GM21619 (cell line): ENCODE results near the gene ACOXL.

Experiments
- ATAC-seq: cut with Tn5 transposase; IDR thresholded peaks from one replicate; pipeline ENCODE4 v1.9.1; 2021; ENCODE audit not compliant: unreplicated experiment

Gene ACOXL

DNA sequence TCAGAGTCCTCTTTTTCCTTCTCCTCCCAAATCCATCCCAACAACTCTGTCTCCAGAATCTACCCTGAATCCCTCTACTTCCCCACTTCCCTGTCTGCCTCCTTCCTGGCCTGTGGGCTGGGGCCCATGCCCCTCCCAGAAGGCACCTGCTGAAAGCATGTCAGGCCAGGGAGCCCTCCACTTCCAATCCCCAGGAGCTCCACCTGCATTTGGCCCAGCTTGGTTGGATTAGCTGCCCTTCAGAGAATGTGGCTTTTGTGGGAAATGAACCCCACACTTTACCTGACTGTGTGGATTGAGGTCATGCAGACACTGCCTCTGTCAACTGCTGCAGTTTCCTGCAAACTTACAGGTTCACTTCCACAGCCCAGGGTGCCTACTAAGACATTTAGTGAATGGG lies 58.5 kb downstream of the ACOXL start:
- no peak for ATAC-seq

- ATAC-seq: no peak
Observed at GRCh38 chr2:110791435-110791834, 59.1 kb downstream of the ACOXL start.

DNA sequence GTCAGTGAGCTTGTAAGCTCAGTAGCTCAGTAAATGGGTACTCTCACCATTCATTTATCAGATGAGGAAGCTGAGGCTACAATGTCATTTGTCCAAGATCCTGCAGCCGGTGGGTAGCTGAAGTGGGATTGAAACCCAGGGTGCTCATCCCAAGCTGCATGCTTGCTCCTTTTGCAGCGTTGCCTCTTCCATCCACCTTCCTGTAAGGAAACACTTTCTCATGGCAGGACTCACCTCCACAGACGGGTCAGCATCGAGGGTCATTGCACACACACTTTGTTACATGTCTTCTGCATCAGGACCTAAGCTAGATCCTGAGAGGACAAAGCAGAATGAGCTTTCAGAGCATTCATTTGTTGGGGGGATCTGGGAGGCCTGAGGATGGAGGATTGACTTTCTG lies 60.7 kb downstream of the ACOXL start:
- no peak for ATAC-seq

DNA sequence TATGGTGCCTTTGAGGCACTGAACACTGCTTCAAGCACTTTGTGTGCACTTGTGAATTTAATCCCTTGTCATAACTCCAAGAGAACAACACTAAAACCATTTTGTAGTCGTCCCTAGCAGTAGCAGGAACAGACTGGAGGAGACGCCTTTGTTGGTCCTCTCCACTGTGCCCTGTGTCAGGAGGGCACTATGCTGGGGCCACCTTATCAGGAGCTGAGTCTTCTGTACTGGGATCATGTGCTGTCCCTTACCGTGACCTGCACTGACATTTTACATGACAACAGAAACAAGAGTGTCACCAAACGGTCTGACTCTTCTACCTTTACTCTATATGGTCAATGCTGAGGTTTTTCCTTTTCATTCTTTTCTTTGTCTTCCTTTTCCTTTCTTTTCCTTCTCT lies 62.0 kb downstream of the ACOXL start:
- no peak for ATAC-seq

GRCh38 chr2:110794951-110795350 lies 62.6 kb downstream of the ACOXL start:
- ATAC-seq: no peak

DNA sequence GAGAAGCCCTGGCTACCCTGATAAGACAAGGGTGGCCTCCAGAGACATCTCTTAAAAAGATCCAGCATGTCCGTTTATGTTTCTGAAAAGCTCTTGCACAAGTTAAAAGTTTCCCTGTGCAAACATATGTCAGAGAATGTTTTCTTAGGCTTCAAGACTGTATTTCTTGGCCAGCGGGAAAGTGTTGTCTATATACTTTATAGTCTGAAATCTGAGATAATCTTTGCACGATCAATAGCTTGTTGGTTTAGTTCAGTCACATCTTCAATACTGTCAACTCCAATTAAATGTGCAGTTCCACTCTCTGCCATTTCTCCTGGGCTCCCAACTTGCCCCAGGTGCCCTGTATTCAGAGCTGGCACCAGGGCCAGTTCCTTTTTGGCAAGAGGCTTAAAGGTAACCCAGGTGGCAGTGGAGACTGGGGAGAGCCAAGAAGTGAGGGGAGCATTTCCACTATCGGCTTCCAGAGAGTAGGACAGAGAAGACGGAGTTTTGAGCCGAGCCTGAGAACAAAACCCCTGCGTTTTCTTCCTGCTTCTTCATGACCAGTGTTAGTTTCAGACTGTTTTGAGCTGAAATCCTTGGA lies 64.4 kb downstream of the ACOXL start:
- ATAC-seq: no peak

DNA sequence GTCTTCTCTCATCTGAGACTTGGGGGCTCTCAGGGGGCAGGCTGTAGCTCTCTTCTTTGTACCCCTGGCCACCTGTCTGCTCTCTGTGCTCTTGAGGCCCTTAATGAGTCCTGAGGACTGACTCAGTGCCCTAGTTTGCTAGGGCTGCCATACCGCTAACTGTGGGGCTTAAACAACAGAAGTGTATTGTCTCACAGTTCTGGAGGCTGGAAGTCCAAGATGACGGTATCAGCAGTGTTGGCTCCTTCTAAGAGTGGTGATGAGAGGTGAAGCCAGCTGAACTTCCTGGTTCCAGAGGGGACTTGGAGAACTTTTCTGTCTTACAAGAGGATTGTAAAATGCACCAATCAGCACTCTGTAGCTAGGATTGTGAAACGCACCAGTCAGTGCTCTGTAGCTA lies 67.0 kb downstream of the ACOXL start:
- no peak for ATAC-seq

GRCh38 chr2:110800611-110801402 lies 68.4 kb downstream of the ACOXL start:
- no peak for ATAC-seq

DNA sequence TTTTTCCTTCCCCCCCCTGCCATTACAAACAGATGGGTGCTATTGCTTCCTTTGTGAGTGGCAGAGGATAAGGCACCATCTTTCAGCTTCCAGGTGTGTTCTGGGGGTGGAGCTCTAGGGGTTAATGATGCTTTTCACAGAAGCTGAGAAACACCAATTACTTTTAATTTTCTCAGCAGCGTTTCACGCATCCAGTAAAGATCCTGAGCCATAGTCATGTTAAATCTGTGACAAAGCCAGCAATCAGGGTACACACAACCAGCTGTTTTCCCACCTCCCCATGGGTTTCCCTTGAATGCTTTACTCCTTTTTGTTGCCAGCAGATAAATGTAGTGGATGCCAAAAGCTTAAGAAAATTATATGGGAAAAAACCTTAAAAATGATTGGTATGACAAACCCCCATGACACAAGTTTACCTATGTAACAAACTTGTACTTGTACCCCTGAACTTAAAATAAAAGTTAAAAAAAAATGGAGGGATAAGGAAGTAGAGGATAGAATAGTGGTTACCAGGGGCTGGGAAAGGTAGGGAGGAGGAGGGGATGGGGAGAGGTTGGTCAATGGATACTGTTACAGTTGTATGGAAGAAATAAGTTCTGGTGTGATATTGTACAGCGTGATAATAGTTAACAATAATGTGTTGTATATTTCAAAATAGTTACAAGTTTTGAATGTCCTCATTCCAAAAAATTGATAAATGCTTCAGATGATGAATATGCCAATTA lies 70.0 kb downstream of the ACOXL start:
- no peak for ATAC-seq

DNA sequence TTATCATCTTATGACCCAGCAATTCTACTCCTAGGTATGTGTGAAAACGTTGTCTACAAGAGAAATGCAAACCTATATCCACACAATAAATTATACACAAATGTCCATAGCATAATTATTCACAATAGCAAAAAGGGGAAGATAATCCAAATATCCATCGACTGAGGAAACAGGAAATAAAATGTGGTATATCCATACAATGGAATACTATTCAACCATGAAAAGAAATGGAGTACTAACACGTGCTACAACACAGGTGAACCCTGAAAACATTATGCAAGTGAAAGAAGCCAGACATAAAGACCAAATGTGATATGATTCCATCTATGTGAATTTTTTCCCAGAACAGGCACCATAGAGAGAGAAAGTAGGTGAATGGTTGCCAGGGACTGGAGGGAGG lies 72.1 kb downstream of the ACOXL start:
- no peak for ATAC-seq

DNA sequence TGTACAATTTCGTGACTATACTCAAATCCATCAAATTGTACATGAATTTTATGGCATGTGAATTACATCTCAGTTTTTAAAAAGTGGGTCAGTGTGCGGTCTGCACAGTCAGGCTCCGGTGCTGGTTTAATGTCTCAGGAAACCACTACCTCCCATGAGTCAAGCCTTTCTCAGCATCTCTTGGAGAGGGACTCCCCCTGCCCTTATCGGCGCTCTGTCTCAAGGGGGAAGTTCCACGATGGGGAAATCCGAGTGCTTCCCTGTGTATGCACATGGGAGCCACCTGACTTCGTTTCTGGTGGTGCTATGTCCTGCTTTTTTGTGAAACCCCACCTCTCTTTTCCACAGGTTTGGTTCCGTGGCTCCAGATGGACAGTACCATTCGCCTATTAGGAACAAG lies 72.5 kb downstream of the ACOXL start:
- ATAC-seq: peak; percentile 67

- no peak for ATAC-seq
Observed at GRCh38 chr2:110805894-110806452, 73.6 kb downstream of the ACOXL start.

DNA sequence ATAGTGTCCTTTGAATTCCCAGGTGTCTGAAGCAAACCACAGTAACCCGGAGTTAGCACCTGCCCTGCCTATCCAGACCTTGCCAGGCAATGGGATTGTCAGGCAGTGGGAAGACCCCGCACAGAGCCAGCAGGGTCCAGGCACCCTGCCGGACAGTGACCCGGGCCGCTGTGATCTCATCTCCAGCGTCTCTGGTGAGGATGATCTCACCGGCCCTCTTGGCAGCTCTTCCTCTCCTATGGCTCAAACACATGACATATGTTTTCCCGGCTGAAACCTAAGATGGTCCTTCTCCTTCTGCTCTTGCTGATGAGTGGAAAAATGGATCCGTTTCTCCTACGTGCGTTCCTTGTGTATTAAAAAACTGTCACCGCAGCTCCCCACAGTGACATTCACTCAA lies 75.1 kb downstream of the ACOXL start:
- no peak for ATAC-seq

DNA sequence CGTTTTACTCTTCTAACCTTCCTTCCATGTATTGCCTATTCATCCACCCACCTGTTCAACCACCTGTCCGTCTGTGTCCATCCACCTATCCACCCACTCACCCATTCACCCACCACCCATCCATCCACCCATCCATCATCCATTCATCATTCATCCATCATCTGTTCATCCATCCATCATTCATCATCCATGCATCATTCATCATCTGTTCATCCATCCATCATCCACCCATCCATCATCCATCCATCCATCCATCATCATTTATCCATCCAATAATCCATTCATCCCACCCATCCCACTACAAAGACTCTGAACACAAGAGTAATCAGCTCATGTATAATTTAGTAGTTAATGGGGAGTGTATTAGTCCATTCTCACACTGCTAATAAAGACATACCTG lies 78.0 kb downstream of the ACOXL start:
- no peak for ATAC-seq

- no peak for ATAC-seq
Observed at GRCh38 chr2:110812726-110813645, 80.6 kb downstream of the ACOXL start.

DNA sequence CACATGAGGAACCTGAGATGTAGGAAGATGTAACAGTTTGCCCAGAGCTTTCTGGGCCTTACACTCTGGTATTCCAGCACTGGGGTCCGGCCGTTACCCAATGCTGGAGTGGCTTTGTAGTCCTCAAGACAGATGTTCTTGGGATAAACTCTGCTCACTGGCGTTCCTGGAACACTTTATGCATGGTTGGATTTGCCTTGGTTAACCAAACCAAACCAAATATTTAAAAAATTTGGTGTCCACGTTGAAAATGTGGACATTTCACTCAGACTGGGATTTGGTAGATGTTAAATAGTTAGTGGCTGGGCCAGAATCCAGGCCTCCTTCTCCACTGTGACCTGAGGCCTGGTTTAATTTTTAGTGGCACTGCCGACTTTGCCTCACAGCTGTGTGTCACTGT lies 81.5 kb downstream of the ACOXL start:
- ATAC-seq: no peak

DNA sequence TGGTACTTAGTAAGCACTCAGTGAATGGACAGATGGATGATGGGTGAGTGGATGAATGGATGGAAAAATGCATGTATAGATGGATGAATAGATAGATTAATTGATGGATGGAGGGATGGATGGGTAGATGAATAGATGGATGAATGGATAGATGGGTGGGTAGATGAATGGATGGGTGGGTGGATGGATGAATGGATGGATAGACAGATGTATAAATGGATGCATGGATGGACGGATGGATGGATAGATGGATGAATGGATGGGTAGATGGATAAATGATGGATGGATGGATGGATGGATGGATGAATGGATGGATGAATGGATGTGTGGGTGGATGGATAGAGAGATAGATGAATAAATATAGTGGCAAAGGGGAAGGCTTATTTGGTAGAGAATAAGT lies 83.6 kb downstream of the ACOXL start:
- ATAC-seq: no peak

DNA sequence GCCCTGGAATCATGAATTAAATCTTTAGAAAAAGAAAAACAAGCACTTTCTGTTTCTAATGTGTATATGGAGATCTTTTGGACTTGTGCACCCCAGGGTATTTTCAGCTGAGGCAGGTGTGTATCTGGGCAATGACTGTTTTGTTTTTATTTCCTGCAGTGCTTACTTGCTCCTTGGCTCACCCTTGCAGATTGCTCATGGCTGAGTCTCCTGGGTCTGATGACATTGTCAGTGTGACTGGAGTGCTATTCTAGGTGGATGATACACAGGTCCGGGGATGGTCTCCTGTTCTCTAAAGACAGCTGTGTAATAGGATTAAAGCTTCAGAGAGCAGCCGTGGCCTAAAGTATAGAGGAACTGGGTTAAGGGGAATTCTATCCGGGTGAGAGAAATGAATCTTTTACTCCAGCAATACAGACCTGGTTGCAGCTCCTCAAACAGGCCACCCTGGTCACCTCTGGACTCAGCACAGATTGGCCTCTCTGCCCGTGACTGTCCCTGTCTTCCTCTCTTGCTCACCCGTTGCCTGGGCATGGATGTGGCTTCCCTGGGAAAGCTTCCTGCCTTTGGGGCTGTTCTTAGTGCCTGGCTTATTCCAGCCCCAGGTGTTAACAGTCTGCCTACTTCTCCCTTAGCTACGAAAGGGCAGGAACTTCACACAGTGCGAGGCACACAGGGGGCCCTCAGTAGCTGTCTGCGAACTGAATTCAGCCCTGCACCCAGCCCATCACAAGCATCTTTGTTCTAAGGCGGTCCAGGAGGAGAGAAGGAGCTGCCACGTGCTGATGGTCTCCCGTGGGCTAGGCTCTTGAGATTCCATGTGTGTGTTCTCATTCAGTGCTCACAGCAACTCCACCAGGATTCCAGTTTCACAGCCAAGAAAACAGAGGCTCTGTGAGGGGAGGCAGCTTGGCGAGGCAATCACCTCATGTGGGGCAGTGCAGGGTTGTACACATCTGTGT lies 84.3 kb downstream of the ACOXL start:
- no peak for ATAC-seq

GRCh38 chr2:110818767-110819481 lies 86.6 kb downstream of the ACOXL start:
- ATAC-seq: no peak
